ENCODE measurements around the gene TIGAR.
A peak's percentile ranks its signal among the peaks of the same experiment; 100 is the strongest.

TIGAR gene

DNA sequence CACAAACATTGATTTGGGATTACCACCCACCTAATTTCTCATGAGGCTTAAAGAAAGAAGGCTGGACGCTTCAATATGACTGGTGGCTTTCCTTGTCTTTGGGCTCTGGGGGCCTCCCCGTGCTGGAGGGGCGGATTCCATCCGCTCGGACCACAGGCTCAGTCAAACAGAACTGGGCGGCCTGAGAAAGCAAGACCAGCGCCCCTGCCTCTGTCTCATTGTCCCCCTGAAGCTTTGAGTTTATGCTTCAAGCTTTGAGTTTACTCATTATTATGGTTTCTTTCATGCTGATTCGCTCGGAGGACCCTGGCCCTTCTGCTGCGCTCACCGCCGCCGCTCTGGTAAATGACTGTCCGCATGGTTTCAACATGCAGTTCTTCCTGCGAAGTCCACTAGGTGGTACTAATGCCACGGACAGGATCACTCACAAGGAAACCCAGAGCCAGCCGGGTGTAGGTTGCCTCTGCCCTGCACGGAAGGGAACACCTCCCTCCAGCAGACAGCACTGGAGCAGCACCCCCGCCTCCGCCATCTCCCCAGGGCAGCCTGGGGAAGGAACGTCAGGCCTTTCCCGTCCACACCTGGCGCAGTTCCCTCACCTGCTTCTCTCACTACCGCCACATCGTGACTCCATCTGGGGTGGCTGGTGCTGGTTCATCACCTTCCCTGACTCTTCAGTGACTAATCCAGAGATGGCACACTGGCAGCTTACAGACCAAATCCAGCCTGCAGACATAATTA lies 13.2 kb upstream of the TIGAR start:
- DNase-seq (ENCODE audit: low spot score): peak; percentile 51

DNA sequence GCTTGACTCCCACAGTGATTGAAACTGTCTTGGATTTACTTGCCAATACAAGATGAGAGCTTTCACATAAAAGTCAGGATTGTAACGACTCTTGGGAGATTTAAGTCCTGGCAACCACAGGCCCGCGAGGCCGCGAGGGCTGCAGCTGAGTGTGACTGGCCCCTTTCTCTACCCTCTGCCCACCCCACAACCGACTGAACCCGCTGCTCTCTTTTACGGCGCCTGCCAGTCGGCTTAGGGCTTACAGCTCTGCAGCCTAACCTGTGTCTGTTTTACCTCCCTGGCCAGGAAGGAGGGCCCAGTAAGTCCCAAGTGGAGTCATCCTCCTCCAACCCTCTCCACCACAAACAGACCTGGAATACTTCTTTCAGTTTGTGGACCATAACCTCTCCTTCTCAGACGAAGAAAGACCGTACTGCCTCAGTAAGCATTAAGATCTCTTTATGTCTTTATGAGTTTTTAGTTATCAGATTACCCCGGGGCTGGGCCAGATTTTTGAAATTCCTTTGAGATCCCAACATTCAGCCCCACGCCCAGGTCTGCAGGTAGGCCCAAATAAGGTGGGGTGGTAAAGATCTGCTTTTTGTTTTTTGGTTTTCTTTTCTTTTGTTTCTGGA lies 12.6 kb upstream of the TIGAR start:
- no peak for DNase-seq (ENCODE audit: low spot score)

DNA sequence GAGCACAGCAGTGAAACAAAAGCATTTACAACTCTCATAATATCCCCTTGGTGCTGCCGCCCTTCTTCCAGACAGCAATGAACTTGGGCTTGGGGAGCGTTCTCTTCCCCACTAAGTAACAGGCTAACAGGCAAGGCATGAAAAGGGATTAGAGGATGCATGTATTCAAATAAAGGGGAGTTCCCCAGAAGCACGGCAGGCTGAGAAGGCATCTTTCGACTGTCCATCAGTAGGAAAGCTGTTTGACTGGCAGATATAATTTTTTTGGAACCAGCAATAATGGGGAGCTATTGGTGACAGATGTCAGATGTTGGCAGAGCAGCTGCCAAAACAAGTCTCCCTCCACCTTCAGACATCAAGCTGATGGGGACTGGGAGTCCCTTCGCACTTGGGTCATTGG lies 9.2 kb upstream of the TIGAR start:
- DNase-seq (ENCODE audit: low spot score): no peak

DNA sequence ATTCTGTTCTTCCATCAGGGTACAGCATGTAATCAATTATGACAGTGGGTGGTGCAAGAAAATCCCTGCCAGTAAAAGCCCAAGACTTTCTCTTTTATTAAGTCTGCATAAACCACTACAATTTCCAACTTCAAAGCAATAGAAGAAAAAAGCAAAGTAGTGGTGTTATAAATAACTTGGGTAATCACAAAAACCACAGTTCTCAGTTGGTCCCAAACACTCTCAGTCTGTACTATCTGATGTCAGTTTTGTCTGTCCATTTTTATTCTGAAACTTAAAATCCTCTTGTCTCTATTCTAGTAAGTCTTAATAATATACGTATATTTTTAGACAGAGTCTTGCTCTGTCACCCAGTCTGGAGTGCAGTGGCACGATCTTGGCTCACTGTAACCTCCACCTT lies 8.8 kb upstream of the TIGAR start:
- DNase-seq (ENCODE audit: low spot score): no peak

DNA sequence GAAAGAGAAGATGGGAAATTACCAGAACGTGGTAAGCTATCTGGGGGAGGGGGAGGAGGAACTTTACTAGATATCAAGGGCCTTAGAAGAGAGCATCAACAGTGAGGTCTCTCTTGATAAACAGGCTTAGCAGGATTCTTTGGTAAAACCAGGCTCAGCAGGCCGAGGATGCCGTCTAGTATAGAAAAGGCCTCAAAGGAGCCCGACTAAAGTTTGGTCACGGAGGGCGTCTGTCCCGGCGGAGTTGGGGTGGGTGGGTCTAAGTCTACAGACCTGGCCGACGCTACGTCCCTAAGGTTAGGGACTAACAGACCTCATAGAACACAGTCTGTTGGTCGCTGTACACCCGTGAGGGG lies 538 bp upstream of the TIGAR start:
- DNase-seq (ENCODE audit: low spot score): no peak

DNA sequence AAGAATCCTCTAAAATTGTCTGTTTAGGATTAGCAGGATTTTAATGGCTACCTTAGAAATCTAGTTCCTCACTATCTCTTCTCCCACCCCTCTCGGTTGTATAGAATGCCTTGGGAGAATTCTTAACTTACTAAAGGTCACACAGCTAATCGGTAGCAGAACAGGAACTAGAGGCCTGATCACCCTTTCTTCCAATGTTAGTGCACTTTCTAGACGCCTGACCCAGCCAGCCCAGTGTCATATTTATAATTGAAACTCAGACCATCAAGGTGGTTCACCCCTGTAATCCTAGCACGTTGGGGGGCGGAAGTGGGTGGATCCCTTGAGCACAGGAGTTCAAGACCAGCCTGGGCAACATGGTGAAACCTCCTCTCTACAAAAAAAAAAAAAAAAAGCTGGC lies 1.7 kb downstream of the TIGAR start:
- DNase-seq (ENCODE audit: low spot score): peak; percentile 43

DNA sequence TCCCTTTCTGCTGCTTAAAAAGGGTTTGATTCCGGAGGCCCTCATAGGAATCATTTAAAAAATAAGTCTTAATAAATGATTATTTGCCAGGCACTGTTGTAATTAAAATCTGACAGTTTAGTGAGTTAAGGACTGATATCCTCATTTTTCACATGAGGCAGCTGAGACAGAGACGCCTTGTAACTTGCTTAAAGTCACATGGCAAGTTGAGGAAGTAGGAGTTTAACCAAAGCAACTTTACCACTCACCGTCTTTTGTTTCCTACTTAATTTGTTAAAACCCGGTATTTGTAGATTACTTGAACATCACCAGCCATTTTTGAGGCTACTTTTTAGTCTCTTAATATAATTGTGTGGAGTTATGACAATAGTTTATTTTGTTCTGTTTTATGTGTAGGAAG lies 2.4 kb downstream of the TIGAR start:
- no peak for DNase-seq (ENCODE audit: low spot score)

DNA sequence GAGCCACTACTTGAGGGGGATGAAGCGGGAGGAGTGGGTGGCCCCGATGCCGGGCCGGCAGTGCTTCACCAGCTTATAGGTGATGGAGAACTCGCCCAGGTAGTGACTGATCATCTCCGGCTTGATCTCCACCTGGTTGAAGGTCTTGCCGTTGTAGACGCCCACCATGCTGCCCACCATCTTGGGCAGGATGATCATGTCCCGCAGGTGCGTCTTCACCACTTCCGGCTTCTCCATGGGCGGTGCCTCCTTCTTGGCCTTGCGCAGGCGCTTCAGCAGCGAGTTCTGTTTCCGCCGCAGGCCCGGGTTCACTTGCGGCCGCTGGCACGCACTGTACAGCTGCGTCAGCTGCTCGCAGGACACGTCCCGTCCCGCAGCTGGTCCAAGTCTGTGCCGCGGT lies 3.4 kb downstream of the TIGAR start:
- DNase-seq (ENCODE audit: low spot score): no peak

DNA sequence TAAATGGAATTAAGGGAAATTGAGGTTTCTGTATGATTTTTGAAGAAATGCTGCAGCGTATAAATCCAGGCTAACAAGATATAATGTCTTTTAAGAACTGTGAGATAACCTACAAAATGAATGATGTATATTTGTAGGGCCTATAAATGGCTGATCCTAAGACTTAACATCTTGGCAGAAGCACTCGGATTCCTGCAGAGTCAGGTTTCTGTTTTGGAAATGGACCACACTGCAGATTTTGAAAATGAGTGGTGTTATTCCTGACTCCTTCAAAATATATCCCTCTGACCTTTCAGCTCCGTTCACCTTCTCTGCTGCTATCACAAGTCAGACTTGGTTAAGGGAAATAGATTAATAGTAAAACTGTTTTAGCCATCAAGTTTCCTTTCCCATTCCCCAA lies 5.0 kb downstream of the TIGAR start:
- DNase-seq (ENCODE audit: low spot score): no peak

DNA sequence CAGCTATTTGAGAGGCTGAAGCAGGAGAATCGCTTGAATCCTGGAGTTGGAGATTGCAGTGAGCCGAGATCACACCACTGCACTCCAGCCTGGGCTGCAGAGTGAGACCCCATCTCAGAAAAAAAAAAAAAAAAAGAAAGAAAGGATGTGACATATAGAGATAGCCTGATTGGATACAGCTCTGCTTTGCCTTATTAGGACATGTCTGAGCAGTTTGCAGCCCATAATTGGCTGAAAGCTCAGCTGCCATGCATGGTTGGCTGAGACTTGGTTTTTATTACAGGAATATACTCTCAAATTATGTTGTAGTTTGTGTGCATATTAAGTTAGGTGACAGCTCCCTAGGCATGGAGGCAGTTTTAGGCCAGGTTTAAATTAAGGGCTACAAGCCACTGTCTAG lies 6.3 kb downstream of the TIGAR start:
- no peak for DNase-seq (ENCODE audit: low spot score)

DNA sequence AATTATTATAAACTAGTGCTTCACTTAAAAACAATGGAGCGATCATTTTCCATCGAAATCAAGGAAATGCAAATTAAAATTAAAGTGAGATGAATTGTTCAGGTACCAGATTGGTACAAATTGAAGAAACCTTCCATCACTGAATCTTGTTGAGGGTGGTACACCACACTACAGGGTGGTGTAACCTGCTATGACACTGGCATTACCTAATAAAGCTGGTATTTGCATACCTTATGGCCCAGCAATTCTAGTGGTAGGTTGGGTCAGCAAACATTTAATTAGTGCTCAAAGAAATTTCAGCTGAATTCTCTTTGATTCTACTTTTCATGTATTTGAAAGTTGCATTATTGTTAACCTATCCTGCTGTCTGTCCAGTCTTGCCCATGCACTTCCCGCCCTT lies 9.2 kb downstream of the TIGAR start:
- no peak for DNase-seq (ENCODE audit: low spot score)

DNA sequence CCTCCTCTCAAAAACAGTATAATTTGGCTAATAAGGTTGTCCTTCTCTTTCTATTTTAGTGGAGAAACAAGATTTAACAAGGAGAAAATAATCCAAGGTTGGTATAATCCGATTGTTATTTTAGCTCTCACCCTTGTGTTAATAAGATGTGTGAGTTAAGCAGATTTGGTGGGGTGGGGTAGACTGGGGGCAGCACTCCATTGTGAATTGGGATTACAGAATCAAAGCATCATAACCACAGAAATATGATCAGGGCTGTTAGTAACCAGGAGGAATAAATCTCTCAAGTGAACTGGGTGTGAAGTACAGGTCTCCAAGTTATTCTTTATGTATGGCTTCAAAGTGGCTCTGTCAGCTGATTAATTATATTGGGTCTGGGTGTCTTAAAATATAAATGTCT lies 10.2 kb downstream of the TIGAR start:
- no peak for DNase-seq (ENCODE audit: low spot score)

DNA sequence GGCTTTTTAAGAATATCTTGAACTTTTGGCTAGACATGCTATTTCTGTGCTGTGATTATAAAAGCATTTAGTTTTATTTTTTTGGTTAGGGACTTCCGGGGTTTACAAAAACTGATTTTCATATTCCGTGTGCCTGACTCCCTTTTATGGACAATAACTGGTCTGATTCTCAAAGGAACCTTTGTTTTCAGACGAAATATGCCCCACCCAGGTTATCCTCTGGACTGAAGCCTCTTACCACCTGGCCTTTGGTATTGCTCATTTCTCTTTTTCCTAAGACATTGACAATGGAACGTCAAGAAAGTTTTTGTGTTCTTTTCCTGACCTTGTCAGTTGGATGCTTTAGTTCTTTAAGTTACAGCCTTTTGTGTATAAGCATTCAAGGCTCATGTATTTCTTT lies 10.8 kb downstream of the TIGAR start:
- DNase-seq (ENCODE audit: low spot score): no peak

DNA sequence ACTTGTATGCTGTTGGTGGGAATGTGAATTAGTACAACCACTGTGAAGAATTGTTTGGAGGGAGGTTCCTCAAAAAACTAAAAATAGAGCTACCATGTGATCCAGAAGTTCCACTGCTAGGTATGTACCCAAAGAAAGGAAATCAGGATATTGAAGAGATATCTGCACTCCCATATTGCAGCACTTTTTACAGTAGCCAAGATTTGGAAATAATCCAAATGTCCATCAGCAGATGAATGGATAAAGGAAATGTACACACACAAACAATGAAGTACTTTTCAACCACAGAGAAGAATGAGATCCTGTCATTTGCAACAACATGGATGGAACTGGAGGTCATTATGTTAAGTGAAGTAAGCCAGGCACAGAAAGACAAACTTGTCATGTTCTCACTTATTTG lies 25.9 kb downstream of the TIGAR start:
- no peak for DNase-seq (ENCODE audit: low spot score)

DNA sequence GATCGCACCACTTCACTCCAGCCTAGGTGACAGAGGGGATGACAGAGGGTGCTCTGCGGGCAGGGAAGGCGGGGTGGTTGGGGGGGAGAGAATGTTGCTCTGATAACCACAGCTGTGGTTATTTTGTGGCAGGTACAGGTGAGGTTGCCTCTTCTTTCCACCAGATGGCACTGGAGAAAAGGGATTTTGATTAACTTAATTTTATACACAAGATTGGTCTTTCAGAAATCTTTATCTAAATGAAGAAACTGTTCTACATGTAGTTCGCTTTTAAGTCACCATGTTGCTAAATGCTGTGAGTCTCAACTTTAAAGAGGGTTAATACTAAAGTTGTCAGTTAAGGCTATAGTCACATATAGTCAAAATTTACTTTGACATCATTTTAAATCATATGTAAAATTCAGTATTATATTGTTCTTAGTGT lies 32.8 kb downstream of the TIGAR start:
- peak; percentile 46 for DNase-seq (ENCODE audit: low spot score)

DNA sequence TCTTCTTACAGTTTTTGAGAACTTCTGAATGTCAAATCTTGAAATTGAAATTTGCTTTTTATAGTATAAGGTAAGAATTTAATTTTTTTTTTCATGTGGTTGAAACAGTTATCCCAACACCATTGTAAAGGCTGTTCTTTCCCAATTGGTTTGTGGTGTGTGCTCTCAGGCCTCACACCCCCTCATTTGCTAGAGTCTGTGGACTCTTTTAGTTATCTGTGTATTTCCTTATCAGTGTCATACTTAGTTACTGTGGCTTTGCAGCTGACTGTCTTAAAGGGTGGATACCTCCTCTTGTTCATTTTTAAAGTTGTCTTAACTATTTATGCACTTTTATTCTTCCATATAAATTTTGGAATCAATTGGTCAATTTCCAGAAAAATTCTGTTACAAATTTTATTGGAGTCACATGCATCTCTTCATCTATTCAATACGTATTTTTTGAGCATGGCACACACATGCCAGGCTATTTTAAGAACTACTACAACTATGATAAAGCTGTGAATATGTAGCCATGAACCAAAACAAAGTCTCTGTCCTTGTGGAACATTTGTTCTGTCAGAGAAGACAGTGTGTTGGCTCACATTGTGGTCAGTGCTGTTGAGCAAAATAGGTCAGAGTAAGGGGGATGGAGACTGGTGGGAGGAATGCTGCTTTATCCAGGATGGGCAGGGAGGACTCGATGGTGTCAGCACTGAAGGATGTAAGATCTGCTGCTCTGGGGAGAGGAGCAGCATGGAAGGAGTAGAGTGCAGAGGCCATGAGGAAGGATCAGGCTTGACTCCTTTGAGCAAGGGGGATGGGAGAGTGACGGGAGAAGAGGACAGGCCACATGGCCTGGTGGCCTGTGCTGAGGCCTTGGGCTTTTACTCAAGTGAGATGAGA lies 34.4 kb downstream of the TIGAR start:
- no peak for DNase-seq (ENCODE audit: low spot score)

DNA sequence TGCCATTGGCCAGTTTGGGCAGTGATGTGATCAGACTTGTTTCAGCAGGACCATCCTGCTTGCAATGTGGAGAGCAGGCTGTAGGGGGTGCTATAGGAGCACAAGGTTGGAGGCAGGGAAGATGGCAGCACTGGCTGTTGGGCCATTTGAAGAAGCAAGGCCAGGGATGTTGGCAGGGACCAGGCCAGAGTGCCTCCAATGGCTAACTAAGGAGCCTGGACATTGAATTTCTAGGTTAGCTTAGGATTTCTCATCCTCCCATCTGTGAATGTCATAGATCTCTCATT lies 35.0 kb downstream of the TIGAR start:
- DNase-seq (ENCODE audit: low spot score): peak; percentile 15

DNA sequence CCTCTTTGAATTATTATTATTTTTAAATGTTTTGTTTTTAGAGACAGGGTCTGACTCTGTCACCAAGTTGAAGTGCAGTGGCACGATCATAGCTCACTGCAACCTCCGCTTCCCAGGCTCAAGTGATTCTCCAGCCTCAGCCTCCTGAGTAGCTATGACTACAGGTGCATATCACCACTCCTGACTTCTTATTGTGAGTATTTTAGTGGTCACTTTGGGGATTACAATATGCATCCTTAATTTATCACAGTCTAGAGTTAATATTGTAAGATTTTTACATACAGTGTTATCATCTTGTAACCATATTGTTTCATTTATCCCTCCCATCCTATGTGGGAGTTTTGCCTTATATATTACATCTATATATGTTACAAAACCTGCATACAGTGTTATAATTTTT lies 45.1 kb downstream of the TIGAR start:
- DNase-seq (ENCODE audit: low spot score): no peak

DNA sequence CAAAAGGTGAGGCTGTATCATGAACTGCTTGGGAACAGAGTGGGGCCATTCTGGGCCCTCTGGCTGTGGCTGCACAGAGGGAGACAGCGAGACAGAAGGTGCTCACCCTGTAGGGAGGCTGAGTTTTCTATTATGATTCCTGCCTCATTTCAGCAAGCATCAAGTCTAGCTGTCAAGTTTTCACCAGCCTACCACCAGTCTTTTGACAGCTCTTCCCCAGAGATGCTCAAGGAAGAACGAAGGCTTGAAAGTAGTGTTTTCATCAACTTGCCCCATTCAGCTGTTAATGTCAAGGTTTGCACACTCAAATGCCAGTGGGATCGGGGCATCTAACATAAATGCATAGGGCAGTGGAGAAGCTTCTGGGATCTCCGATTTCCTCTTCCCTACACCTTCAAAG lies 48.5 kb downstream of the TIGAR start:
- DNase-seq (ENCODE audit: low spot score): no peak

DNA sequence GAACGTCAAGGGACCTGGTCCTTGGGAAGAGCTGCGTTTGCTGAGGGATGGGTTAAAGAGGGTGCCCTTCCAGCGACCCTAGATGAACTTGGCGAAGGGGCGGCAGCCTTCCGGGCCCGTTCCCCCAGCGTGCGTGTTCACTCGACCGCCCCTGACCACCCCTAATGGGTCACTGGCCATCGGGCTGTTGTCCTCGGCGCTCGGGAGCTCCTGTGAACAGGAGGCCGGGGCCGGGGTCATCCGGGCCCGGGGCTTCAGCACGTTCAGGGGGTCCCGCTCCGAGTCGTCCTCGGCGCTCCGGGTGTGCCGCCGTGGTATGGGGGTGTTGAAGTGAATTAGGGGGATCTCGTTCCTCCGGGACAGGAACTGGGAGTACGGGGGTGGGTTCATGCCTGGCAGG lies 49.3 kb downstream of the TIGAR start:
- DNase-seq (ENCODE audit: low spot score): no peak

DNA sequence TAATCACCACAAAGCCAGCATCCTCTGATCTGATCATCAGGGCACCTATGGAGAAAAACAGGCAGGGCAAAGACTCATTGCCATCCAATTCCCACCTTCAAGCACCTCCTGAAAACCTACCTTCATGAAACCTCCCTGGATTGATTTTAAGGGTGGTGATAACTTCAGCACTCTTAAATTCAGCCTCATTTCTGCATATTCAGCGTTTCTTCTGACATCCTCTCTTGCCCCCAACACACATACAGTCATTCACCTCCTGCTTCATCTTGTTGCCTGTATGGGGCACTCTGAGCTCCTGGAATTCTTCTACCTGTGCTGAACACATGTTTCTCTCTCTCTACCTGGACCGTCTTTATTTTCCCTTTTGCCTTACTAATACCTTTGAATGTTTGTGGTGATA lies 51.6 kb downstream of the TIGAR start:
- DNase-seq (ENCODE audit: low spot score): no peak

DNA sequence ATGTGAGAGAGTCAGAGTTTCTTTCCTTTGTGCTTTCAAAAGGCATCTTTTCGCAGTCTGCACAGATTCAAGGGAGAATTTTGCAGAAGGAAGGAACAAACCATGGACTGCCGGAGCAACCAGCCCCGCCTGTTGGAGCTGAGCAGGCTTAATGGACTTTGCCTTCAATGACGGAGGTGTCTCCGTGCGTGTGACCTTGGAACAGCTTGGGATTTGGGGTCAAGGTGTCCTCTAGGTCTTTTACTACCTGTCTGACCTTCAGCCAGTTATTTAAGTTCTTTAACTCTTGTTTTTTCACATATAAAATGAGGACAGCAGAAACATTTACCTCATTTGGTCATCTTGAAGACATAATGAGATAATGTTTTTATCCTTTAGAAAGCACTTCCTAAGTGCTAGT lies 54.4 kb downstream of the TIGAR start:
- no peak for DNase-seq (ENCODE audit: low spot score)

DNA sequence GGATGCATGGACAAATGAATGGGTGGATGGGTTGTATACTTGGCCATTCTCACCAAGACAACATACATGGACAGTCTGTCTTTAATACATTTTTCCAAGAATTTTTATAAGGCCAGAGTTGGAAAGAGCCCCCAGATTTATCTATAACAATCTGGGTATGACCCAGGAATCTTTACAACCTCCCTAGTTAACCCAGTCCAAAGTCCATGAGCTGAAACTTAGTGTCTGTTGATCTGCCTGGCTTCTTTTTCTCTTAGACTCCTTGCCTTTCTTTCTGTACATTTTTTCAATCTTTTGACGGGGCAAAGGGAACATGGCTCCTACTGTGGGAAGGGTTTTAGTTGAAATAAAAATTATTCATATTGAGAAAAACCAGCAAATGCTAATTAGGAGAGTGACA lies 57.8 kb downstream of the TIGAR start:
- no peak for DNase-seq (ENCODE audit: low spot score)

DNA sequence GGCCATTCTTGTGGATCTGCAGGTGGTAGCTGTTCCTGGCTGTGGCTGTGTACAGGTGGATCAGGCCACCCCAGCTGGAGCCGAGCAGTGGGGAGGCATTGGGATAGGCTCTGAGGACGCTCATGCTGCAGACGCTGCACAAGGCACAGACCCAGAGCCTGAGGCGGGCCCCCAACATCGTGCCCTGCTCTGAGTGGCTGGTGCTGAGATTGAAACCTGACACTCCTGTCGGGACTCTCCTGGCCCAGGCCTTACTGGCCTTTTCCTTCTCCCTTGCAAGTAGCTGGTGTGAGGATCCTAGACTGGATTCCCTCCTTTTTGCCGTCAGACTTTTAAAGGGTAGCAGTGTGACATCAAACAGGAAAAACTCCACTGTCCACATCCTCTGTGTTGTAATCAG lies 58.4 kb downstream of the TIGAR start, which contains the start of gene FGF23:
Gene FGF23, minus strand, starts transcription at position 308 of the 400 bp plus-strand sequence. Its CDS starts 130 bp downstream, at position 178.
- DNase-seq (ENCODE audit: low spot score): no peak
